Lower leg skin (tissue), 4 donors: ENCODE results near the gene YTHDF1. TPM values are rescaled to one million over a fixed set of nuclear protein-coding genes. Genes with fewer than 3 reads are reported as not detected.

Experiments
- DNase-seq, 2 donors: peaks; one replicate each; pipeline ENCODE4 v3.0.0-alpha.2; 2019; ENCODE audit warnings: low spot score in 2 of 2
- H3K4me3 ChIP-seq: fragments of 200-600 bp; sonication (generic); 2 replicates; pipeline ENCODE4 v1.5.1; 2017; ENCODE audit warnings: mild to moderate bottlenecking, low read depth; ENCODE audit not compliant: poor library complexity, severe bottlenecking
- CTCF ChIP-seq, 3 donors: fragments of 450-650 bp; IDR thresholded peaks; one replicate each; pipeline ENCODE4 v1.5.1; 2016; ENCODE audit warnings: antibody characterized with exemption in 3 of 3, mild to moderate bottlenecking in 3 of 3, moderate library complexity in 2 of 3
- POLR2A ChIP-seq, 2 donors: fragments of 450-650 bp; IDR thresholded peaks; one replicate each; pipeline ENCODE4 v1.6.1; 2016 to 2017; ENCODE audit warnings: antibody characterized with exemption in 2 of 2, mild to moderate bottlenecking in 1 of 2, moderate library complexity in 1 of 2
- WGBS, 2 donors: methylation state at CpG; one replicate each; pipeline ENCODE4 v1.1.5; 2018; 5-methylcytosine and 5-hydroxymethylcytosine counted together
- intact Hi-C: fragments of 100-400 bp; cut with DNase I; formaldehyde crosslinking; loops from one replicate; pipeline ENCODE4 v1.15.0; 2023; ENCODE audit warnings: low total_unique reads
- total RNA-seq, 4 donors: library from RNA; depleted of rRNA; stranded (reverse); fragments of >200 nt; gene quantifications; one replicate each; pipeline ENCODE4 v1.1.0, GENCODE V29; 2016

Gene YTHDF1
- total RNA-seq, 4 donors from 2014 or later = 28.1 to 32.2 (median 30.6) TPM

GRCh38 chr20:63219866-63220521 is 4.1 kb upstream of the YTHDF1 start:
- WGBS, 2 donors = 80 to 81% methylated on average over 25 of the region's 25 CpGs
- intact Hi-C loops = no loop called here
- no peak overlapping the region for H3K4me3 ChIP-seq
- DNase-seq = no peak
- TF ChIP-seq POLR2A (IDR thresholded peaks at IDR 0.05) = no peak
- no peak for TF ChIP-seq CTCF (IDR thresholded peaks at IDR 0.05)

DNA sequence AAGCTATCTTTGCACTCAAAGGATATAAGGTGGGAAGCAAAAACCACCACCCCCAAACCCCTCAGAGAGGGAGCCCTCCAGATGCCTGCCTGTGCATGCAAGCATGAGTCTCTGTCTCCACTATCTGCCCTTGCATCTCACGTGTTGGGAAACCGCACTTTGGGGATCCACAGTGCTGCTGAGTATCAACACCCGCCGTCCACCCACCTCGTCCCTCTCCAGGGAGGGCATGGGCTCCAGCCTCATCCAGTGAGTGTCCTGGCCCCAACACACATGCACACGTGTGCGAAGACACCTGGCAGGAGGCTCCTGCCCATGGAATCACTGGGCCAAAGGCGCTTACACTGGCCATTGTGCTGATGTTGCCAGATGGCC is 3.5 kb upstream of the YTHDF1 start:
- WGBS, 2 donors = 63 to 75% methylated on average over 8 of the region's 8 CpGs
- DNase-seq = no peak
- intact Hi-C loops = no loop called here

DNA sequence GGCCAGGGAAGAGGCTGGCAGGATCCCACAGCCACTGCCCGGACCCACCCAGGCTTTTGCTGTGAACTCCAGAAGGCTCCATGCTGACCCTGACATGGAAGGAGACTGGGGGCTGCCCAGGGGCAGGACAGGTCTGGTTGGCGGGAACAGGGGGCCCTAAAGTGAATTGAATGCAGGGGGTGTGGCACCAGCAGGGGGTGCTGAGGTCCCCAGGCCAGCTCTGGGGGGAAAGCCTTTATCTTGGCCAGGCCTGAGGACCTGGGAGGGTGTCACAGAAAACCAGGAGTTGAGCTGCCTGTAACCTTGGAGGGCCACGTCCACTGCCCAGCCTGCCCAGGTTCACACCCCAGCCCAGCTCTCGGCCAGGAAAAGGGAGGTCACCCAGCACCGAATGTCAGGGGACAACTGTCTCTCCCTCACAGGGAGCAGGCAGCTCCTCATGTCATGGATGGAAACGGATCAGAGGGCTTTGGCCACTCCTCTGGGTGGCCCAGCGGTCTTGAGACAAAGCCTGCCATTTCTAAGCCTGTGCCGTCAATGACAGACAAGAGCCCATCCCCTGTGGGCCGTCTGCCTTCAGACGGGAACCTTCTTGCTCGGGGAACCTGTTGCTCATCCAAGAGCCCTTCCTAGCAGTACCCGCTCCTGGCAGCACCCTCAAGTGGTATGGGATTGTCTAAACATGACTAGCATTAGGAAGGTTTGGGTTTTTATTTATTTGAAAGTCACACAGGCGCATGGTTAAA is 2.9 kb upstream of the YTHDF1 start:
- H3K4me3 ChIP-seq = no peak overlapping the region
- intact Hi-C loops = no loop called here
- no peak for DNase-seq
- 77 to 86% methylated on average over 11 to 12 of the region's 13 CpGs for WGBS, 2 donors
- TF ChIP-seq CTCF (IDR thresholded peaks at IDR 0.05) = no peak
- no peak for TF ChIP-seq POLR2A (IDR thresholded peaks at IDR 0.05)

More for the DNA sequence above, 3.5 kb upstream of the YTHDF1 start:
- TF ChIP-seq POLR2A (IDR thresholded peaks at IDR 0.05) (no peak), CTCF (IDR thresholded peaks at IDR 0.05) (no peak)
- H3K4me3 ChIP-seq = no peak overlapping the region

GRCh38 chr20:63217706-63218105 is 1.8 kb upstream of the YTHDF1 start:
- DNase-seq = no peak
- WGBS, 2 donors = 73 to 74% methylated on average over 7 of the region's 7 CpGs
- H3K4me3 ChIP-seq = no peak overlapping the region
- TF ChIP-seq POLR2A (IDR thresholded peaks at IDR 0.05) = no peak
- TF ChIP-seq CTCF (IDR thresholded peaks at IDR 0.05) = no peak
- intact Hi-C loops = no loop called here

DNA sequence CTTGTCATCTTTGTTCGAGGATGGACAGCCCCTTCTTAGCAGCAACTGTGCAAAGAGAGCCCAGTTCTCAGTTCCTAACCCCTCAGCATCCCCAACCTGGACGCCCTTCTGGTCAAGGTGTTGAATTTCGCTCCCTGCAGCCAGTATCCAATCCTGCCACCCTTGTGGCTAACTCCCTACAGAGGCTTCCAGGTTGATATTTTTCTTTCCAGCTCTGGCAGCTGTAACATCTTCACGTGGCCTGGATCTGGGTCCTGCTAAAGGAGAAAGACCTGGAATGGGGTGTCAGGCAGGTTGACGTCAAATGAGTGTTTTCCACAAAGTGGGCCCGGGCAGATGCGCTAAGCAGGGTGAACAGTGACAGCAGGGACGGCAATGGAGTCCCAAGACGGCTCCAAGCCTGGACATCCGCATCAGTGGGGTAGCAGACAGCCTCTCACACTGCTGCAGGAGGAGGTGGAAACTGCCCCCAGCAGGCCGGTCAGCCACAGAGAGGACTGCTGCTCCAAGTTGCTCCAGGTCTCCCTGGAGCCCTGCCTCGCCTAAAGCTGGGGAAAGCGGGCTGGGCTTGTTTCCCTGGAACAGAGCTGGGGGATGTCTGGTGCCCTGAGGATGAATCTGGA is 1.0 kb upstream of the YTHDF1 start:
- intact Hi-C loops = no loop called here
- DNase-seq = no peak
- H3K4me3 ChIP-seq = no peak overlapping the region
- WGBS, 2 donors = 80% methylated on average over 12 to 13 of the region's 13 CpGs
- no peak for TF ChIP-seq POLR2A (IDR thresholded peaks at IDR 0.05)
- TF ChIP-seq CTCF (IDR thresholded peaks at IDR 0.05) = no peak
